ENCODE measurements around the gene RASSF5.
A peak's percentile ranks its signal among the peaks of the same experiment; 100 is the strongest.

Gene RASSF5

DNA sequence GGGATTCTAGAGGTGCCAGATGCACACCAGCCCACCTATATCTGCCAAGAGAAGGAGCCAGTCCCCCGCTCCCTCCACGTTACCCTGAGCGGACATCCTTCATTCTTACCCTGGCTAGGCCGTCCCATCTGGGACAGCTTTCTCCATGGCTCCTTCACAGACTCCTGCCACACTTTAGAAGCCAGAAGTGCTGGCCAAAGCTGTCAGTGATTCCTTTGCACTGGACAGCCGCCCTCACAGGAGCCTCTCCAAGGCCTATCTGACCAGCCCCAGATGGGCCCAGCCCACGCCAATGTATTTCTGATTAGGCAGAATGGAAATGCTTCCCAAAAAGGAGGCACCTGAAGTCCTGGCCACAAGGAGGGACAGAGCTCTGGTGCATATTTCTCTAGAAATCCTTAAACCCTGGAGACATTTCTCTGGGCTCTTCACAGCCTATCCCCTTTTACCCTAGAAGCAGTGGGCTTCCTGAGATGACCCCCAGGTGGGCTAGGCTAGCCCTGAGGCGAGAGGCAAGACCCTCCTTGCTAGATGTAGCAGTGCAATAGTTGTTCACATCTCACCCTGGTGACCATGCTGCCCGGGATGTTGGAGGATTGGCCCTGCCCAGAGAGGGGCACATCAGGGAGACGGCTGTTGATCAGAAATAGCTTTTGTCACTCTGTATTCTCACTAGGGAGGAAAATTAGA is 44.1 kb downstream of the RASSF5 start:
- no peak for DNase-seq (ENCODE audit: low read depth)

DNA sequence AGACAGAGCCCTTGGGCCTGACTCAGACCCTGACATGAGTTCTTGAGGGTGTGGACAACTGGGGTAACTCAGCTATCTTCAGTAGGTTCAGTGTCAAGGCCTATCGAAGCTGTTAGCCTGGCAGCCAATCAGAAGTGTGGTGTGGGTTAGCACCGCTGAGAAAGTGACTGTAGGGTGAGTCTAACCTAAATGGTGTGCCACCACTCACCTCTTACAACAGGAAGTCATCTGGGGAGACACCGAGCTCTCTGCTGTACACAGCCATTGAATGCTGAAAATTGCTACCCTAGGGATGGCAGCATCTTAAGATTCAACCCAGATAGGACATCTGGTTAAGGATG is 44.6 kb downstream of the RASSF5 start:
- no peak for DNase-seq (ENCODE audit: low read depth)

DNA sequence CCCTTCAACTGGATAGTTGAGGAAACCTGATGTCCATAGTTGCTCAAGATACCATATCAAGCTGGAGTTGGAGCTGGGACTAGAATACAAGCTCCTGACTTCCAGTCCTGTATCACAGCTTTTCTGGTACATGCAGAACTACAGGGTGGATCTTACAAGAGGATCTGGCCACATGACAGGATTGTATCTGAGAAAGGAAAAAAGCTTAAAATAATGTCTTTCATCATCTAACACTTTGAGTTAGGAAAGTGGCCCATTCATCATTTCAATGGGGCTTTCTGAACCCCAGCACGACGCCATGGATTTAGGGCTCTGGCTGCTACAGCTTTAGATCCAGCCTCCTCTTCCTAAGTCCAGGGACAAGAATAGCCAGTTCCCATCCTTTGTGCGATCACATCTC is 46.9 kb downstream of the RASSF5 start:
- no peak for DNase-seq (ENCODE audit: low read depth)

DNA sequence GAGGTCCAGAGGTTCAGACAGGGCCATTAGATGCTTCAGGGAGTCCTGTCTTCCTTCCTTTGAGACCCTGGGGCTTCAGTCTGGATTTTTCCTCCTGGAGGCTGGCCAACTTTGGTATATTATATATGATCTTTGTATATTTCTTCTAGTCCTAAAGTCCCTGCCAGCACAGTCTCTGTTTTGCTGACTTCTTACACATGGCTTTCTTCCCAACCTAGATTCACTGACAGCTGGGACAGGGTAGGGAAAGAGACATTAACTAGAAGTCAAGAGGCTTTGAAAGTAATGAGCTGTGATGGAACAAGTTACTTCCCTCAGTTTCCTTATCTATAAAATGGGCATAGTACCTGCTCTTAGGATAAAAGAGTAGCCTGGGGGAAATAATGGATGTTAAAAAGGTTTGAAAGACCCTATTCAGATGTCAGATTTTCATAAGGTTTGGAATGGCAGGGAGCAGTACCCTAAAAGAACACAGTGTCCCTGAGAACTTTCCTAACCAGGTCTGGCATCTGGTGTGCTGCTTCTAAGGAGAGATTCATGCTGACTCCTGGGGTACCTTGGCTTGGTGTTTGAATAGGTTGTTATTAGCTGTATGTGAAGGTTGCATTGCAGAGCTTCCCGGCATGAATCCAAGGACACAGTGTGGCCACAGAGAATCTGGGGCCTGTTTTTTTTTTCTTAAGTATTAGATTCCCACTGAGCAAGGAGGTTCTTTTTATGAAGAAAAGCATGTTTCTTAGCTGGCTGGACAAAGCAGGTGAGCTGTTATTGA is 47.6 kb downstream of the RASSF5 start:
- DNase-seq (ENCODE audit: low read depth): no peak

DNA sequence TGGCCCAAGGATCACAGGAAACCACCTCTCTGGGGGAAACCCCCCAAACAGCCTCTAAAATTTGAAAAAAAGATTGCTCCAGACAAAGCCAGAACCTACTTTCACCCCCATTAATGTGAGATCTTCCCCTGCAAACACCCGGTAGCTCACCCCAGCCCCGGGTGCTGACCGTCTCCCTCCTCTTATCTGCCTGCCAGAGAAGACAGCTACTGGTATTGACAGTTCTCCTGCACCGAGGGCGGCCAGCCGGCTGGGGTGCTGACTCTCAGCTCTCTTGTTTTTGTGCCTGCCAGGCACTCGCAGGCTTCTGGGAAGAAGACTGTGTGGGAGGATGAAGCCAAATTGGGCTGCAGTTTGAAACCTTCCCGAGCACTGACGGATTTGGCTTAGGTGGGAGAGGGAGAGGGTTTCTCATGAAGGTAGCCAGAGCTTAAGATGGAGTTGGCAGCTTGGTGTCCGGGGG is 48.2 kb downstream of the RASSF5 start:
- DNase-seq (ENCODE audit: low read depth): no peak

DNA sequence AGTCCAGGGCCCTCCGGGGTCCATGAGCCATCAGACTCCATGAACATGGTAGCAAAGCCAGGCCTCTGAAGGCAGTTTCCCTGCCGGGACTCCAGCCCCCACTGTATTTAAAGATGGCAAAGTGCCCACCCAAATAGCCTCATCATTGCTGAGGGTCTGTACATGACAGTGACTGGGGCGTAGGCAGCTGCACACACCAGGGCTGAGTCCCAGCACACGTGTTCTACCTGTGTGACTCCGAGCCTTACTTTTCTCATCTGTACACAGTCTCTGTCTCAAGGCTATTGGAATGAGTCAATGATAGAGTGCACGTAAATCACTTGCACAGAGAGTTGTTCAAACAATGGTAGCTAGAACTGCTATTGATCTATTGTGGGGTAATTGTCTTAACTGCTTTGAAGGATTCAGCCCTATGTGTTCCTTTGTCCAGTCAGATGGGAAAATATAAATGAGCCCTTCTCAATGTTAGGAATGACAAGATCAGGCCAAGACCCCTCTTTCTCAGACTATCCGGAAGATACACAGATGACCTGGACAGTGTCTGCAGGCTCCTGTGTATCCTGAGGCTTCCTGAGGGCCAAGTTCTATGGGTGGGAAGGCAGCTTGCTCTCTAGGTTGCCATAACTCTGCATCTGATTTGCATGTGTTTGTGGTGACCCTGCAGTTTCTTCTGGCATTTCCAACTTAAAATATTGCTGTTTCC is 48.9 kb downstream of the RASSF5 start:
- DNase-seq (ENCODE audit: low read depth): no peak

DNA sequence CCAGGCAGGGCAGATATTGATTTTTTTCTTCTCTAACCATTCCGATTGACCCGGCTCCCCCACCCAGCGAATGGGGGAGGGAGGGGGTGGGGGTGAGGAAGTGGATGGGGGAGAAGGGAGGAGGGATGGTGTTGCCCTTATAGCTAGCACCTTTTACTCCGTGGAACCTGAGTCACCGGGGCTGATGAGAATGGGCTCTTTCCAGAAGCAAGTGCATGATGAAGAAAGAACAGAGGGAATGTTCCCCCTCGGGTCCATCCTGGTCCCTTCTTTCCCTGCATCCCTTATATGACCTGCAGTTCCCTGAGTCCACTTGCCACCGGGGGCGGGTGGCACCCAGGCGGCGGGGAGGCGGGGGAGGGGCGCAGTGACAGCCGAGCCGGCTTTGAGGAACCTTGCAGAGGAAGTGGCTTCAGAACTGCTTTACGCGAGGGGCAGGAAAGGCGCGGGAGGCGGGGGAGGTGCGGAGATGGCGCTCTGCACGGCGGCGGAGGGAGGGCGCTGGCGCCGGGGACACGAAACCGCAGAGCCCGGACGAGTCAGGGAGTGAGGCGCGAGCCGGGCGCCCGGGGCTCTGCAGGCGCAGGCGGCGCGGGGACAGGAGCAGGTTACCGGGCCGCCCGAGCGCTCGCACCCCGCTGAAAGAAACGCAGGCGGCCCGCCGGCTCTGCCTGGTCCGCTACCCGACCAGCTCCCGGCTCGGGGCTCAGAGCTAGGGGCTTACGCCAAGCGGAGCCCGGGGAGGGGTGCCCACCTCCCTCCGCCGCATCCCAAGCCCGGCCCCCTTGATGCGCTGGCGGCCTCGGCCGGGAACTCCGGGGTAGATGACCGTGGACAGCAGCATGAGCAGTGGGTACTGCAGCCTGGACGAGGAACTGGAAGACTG is 49.7 kb downstream of the RASSF5 start:
- DNase-seq (ENCODE audit: low read depth): peak; percentile 75

DNA sequence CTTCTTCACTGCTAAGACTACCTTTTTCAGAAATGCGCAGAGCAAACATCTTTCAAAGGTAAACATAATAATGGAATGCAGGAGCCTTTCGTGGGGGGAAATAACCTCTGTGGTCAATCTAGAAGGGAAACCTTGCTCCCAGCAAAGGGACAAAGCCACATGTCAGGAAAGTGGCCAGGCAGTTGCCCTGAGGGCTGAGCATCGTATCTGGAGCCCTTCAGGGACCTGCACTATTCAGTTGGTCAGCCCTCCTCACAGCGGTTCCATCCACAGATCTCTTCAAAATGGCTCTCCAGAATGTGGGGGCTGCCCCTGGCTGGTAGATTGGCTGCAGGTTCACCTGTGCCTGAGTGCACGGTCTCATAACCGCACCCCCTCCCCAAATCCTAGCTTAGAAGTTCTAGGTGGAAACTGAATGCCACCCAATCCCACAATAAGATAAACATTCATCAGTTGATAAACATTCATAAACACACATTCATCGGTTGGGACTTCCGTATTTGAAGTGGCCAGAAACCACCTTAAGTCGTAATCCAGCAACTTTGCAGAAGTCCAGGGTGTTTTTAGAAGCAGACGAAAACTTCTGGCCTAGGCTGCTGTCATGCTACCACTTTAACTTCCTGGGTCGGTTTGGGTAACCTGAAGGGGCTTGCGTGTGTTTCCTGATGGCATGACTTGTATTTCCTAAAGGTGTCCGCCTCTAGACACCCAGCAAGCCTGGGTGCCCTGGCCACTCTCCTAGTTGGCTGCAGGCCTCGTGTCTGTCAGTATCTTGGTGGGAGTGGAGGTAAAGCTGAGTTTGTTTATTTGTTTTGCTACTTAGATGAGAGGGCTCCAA is 50.5 kb downstream of the RASSF5 start:
- DNase-seq (ENCODE audit: low read depth): no peak

DNA sequence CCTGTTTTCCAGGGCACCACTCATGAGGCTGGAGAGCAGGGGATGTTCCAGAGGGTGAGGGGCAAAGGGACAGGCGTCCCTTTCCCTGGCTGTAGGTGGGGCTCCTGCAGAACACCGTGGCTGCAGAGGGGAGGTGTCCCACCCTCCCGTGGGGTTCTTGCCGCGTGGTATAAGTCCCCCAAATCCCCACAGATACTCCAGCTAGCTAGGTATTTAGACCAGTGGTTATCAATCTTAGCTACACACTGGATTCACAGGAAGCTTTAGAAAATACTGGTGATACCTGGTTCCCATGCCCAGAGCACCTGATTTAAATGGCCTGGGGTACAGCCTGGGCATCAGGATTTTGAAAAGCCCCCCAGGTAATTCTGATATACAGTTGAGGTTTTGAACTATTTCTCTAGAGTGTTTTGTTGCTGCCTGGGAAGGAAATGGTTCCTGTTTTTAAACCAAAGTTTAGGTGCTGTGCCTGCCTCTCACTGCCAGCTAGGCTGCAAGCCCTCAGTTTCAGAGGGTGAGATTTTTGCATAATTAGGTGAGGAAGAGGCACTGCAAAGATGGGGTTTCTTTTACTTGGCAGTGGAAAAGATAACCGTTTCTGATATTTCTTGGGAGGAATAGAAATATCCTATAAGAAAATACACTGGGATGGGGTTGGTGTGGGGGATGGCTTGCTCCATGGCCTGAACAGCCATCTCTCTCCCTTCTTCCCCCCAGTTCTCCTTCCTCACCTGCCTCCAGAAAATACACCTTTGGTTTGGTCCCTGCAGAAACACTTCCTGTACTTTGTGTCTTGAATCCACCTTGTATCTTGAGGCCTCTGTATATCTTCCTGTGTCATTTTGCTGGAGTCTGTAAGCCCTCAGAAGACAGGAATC is 51.7 kb downstream of the RASSF5 start:
- DNase-seq (ENCODE audit: low read depth): no peak

DNA sequence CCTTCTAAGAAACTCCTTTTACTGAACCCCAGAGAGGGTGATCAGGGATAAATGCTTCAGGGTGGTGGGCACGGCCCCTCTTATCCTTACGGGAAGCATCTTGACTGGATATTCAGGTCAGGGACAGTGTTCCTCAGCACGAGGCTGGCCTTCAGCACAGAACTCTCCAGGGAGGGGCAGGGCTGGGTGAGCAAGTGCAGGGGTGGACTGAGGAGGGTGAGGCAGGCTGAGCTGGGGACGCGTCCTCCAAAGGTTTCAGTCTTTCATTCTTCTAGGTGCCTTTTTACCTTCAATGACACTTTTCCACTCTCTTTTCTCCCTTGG is 52.3 kb downstream of the RASSF5 start:
- no peak for DNase-seq (ENCODE audit: low read depth)

DNA sequence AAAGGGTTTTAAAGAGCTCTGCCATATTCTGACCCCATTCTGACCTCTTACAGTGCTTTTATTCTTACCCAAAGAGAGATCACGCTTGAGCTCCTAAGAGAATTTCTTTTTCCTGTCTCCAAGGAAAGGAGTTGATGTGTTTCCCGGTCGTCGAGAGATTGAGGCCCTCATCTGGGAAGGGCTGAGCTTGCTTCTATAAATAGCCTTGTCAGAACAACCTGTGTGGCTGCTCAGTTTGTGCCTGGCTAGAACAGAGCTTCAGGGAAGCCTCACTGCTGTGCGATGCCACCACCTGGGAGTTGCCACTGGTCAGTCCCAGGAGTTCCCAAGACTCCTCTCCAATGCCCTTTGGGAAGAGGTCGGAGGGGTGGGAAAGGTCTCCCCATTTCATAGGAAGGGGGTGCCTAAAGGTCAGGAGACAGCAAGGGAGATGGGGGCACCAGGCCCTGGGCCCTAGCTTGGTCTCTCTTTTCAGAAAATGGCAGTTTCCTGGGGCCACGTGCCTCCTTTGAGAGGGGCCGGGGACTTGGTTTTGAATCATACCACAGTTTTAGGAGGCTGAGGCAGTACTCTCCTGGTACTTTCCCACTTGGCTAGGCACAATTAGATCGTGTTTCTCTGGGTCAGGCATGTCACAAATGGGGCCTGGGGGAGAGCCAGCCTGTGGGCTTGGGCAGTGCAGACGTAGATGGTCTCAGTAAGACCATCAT is 52.8 kb downstream of the RASSF5 start:
- DNase-seq (ENCODE audit: low read depth): no peak

DNA sequence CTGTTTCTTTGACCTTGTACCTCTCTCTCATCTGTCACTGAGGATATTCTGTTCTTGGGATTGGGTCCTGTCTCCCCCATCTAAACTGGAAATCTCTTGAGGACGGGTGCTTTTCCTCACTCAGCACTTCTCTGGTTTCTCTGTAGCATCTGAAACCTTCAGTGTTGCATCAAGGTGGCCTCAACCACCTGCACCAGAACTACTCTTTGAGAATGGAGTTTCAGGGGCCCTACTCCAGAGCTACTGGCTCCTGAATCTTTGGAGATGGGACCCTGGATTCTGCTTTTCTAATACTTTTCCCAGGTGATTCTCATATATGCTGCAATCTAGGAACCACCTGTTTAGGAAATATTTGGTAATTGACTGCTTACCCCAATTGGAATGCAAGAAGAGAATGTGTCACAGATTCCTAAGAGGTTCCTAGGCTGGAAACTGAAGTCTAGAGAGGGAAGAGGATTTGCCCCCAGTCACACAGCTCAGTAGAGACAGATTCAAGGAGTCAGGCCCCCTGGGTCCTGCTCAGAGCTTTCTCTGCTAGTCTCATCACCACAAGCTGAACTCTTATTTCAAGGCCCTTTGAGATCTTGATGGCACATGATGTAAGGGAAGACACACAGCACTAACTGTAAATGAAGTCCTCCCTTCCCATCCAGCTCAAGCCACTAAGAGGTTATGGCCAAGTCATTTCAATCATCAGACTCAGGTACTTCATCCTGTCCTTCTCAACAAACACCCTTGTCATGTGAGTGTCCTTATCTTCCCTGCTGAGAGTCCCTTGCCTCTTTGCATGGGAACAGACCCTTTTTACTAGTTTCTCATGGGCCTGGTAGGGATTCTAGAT is 56.3 kb downstream of the RASSF5 start:
- DNase-seq (ENCODE audit: low read depth): no peak

DNA sequence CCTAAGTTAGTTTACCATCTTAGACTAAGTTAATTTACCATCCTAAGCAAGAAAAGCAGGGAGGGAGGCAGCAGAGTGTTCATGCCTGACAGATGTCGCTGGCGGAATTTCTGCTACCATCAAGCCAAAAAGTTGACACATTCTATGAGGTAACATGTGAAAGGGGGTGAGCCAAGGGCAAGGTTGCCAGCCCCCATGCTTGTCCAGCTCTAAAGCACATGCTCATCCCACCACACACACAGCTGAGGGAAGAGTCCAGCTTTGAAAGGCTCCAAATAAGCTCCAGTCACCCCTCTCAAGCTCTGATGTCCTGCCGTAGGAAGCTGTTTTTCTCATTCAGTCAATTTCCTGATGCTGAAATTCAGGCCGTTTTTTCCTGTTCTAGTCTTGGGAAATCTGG is 58.7 kb downstream of the RASSF5 start:
- no peak for DNase-seq (ENCODE audit: low read depth)

DNA sequence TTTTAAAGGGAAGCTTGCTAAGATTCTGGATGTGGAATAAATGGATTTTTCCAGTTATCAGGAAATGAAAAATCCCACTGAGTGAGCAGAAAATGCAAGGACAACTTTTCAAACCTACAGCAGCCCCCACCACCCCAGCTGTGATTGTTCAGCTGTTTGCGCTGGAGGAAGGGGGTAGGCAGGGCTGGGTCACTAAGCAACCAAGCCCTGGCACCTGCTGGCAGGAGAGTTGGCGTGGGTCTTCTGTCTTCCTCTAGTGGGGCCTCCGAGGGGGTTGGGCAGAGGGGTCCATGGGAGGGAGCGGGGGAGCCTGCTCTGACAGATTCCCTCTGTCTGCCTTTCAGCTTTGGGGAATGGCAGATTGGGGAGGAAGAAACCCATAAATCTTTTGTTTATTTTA is 59.7 kb downstream of the RASSF5 start:
- no peak for DNase-seq (ENCODE audit: low read depth)

DNA sequence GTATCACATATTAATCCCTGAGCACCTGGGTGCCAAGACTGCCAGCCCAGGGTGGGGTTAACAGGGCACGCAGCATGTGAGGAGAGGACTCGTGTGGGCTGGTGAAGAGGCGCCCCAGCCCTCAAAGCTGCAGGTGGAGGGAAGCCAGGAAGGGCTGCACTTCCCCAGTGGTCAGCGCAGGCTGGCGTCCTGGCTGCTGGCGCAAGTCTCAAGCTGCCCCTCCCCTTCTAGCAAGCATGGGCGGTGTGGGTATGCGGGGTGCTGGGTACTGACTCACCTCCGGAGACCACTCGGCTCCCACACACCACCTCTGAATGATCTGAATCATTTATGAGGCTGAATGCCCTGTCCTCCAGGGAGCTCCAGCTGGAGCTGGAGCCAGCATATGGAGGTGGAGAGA is 60.9 kb downstream of the RASSF5 start:
- no peak for DNase-seq (ENCODE audit: low read depth)

DNA sequence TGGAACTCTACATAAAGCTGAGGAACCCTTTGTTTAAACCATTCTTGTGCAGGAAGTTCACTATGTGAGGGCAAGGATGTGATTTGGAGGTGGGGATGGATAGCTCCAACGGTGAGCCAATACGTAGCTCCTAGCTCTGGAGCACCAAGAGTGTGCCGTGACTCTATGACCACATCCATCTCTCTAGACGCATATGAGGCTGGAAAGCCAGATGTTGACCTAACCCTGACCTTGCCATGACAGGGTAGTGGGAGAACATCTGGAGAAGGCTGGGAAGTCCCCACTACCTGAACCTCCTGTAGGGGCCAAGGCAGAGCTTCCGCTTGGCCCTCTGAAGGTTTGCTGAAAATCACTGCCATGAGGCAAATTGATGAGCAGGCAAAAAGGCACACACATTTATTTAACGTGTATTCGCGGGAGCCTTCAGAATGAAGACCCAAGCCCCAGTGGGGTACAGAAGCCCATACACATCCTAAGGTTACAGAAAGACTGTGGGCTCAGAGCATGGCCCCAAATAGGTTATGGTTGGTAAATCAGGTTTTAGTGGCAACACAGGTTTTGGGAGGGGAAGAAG is 61.5 kb downstream of the RASSF5 start:
- DNase-seq (ENCODE audit: low read depth): no peak

DNA sequence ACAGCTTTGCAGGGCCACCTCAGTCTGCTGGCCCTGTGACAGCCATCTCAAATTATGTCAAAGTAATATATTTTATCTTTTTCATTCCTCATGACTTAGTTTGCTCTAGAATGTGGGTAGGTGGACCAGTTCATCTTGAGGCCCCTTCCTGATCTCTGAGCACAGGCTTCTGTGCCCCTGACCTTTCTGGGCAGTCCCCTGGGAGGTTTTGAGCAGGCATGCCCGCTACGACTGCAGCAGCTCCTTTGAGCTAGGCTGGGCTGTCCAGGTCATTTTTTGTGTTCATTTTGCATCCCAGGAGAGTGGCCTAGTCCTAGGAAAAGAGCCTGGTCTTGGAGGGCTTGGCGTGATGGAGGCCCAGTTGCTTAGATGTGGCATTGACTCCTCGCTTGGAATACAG is 62.2 kb downstream of the RASSF5 start:
- DNase-seq (ENCODE audit: low read depth): no peak

DNA sequence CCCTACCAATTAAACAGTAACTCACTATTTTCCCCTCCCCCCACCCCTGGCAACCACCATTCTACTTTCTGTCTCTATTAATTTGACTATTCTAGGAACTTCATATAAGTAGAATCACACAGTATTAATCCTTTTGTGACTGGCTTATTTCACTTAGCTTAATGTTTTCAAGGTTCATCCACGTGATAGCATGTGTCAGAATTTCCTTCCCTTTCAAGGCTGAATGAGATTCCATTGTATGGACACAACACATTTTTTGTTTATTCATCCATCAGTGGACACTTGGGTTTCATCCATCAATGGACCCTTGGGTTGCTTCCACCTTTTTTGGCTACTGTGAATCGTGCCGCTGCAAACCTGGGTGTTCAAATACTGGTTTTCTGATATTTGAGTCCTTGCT is 63.2 kb downstream of the RASSF5 start:
- DNase-seq (ENCODE audit: low read depth): no peak

DNA sequence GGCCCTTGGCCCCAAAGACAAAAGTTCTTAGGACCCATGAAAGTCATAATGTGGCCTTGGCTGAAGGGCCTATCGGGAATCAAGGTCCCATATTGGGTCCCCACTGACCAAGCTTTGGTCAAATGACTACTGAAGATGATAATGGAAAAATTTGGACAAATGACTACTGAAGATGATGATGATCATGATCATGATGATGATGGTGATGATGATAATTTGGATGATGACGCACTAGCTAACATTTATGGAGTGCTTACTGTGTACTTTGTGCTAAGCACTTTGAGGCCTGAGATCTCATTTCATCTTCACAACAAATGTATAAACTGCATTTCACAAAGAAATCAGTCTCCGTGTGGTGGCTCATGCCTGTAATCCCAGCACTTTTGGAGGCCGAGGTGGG is 65.5 kb downstream of the RASSF5 start:
- no peak for DNase-seq (ENCODE audit: low read depth)
